GM23338 (cell line): Measurements from ENCODE around the gene MAP1B.

ENCODE experiments used
- CREB1 ChIP-seq: fragments of 250-450 bp; sonication (Bioruptor Pico); IDR thresholded peaks from 2 replicates; pipeline ENCODE4 v1.5.0; 2020; ENCODE audit warnings: low read depth, mild to moderate bottlenecking, moderate library complexity
- EZH2 ChIP-seq: fragments of 200-600 bp; sonication (generic); IDR thresholded peaks from one replicate; pipeline ENCODE4 v1.8.0; 2017; ENCODE audit warnings: antibody characterized with exemption, mild to moderate bottlenecking, low read depth; ENCODE audit not compliant: unreplicated experiment
- EZH2phosphoT487 ChIP-seq: fragments of 200-600 bp; sonication (generic); IDR thresholded peaks from one replicate; pipeline ENCODE4 v1.8.1; 2018; ENCODE audit warnings: antibody characterized with exemption; ENCODE audit not compliant: unreplicated experiment
- JUNB ChIP-seq: IDR thresholded peaks from one replicate; pipeline ENCODE4 v1.6.1; 2016; ENCODE audit warnings: antibody characterized with exemption; ENCODE audit not compliant: unreplicated experiment
- NANOG ChIP-seq: IDR thresholded peaks from 2 replicates; pipeline ENCODE4 v1.6.1; 2016; ENCODE audit warnings: antibody characterized with exemption, borderline replicate concordance
- POLR2AphosphoS5 ChIP-seq: IDR thresholded peaks from 2 replicates; pipeline ENCODE4 v1.6.1; 2016; ENCODE audit warnings: antibody characterized with exemption, low read depth
- STAT1 ChIP-seq: IDR thresholded peaks from one replicate; pipeline ENCODE4 v1.6.1; 2016; ENCODE audit warnings: antibody characterized with exemption; ENCODE audit not compliant: unreplicated experiment
- ZNF114 ChIP-seq: fragments of 250-450 bp; sonication (Bioruptor Pico); IDR thresholded peaks from 2 replicates; pipeline ENCODE4 v1.5.0; 2020; ENCODE audit warnings: mild to moderate bottlenecking, moderate library complexity
- ZNF331 ChIP-seq: fragments of 250-450 bp; sonication (Bioruptor Pico); IDR thresholded peaks from 2 replicates; pipeline ENCODE4 v1.5.0; 2020; ENCODE audit warnings: low read depth, mild to moderate bottlenecking, moderate library complexity
- TF ChIP-seq, protein P1 (sequence below), 2 experiments: fragments of 200-600 bp in 1 of 2; sonication (generic) in 1 of 2; conservative IDR thresholded peaks; 2 replicates each; pipeline versions ENCODE4 v1.5.1 to v1.6.1; 2016 to 2017; ENCODE audit warnings: antibody characterized with exemption in 2 of 2, low read depth in 2 of 2, mild to moderate bottlenecking in 2 of 2, moderate library complexity in 1 of 2
- TF ChIP-seq, protein P2 (sequence below): IDR thresholded peaks from one replicate; pipeline ENCODE4 v1.6.1; 2018; ENCODE audit warnings: antibody characterized with exemption; ENCODE audit not compliant: unreplicated experiment
- TF ChIP-seq, protein P3 (sequence below): IDR thresholded peaks from 2 replicates; pipeline ENCODE4 v1.6.1; 2016; ENCODE audit warnings: antibody characterized with exemption
- TF ChIP-seq, protein P4 (sequence below): fragments of 250-450 bp; sonication (Bioruptor Pico); IDR thresholded peaks from 2 replicates; pipeline ENCODE4 v1.5.0; 2020; ENCODE audit warnings: mild to moderate bottlenecking, moderate library complexity

DNA sequence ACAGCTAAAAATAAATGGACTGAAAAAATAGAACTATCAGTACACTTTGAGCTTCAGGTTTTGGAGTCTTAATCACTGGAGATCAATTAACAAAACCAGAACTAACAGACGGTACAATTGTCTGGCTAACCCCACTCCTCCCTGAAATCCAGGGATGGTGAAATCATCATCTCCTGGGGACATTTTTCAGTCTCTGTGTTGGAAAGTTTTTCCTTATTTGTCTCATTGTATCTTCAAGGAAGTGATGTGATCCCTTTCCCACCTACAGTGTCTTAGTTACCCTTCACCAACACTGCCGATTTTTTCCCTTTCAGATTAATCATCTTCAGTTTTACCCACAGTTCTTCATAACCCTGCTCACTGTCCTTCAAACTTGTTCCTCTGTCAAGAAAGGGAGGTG lies 81.9 kb downstream of the MAP1B start:
- TF ChIP-seq, protein P1, sequence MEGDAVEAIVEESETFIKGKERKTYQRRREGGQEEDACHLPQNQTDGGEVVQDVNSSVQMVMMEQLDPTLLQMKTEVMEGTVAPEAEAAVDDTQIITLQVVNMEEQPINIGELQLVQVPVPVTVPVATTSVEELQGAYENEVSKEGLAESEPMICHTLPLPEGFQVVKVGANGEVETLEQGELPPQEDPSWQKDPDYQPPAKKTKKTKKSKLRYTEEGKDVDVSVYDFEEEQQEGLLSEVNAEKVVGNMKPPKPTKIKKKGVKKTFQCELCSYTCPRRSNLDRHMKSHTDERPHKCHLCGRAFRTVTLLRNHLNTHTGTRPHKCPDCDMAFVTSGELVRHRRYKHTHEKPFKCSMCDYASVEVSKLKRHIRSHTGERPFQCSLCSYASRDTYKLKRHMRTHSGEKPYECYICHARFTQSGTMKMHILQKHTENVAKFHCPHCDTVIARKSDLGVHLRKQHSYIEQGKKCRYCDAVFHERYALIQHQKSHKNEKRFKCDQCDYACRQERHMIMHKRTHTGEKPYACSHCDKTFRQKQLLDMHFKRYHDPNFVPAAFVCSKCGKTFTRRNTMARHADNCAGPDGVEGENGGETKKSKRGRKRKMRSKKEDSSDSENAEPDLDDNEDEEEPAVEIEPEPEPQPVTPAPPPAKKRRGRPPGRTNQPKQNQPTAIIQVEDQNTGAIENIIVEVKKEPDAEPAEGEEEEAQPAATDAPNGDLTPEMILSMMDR (conservative IDR thresholded peaks at IDR 0.05; ENCODE audit: low read depth in 2 of 2): no peak
- TF ChIP-seq, protein P2, sequence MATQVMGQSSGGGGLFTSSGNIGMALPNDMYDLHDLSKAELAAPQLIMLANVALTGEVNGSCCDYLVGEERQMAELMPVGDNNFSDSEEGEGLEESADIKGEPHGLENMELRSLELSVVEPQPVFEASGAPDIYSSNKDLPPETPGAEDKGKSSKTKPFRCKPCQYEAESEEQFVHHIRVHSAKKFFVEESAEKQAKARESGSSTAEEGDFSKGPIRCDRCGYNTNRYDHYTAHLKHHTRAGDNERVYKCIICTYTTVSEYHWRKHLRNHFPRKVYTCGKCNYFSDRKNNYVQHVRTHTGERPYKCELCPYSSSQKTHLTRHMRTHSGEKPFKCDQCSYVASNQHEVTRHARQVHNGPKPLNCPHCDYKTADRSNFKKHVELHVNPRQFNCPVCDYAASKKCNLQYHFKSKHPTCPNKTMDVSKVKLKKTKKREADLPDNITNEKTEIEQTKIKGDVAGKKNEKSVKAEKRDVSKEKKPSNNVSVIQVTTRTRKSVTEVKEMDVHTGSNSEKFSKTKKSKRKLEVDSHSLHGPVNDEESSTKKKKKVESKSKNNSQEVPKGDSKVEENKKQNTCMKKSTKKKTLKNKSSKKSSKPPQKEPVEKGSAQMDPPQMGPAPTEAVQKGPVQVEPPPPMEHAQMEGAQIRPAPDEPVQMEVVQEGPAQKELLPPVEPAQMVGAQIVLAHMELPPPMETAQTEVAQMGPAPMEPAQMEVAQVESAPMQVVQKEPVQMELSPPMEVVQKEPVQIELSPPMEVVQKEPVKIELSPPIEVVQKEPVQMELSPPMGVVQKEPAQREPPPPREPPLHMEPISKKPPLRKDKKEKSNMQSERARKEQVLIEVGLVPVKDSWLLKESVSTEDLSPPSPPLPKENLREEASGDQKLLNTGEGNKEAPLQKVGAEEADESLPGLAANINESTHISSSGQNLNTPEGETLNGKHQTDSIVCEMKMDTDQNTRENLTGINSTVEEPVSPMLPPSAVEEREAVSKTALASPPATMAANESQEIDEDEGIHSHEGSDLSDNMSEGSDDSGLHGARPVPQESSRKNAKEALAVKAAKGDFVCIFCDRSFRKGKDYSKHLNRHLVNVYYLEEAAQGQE: no peak
- TF ChIP-seq POLR2AphosphoS5 (no peak), EZH2 (no peak), ZNF331 (CRISPR knock-in tag) (no peak), EZH2phosphoT487 (no peak), CREB1 (CRISPR knock-in tag) (no peak), JUNB (no peak), ZNF114 (CRISPR knock-in tag) (no peak), STAT1 (no peak), NANOG (no peak)
- TF ChIP-seq, protein P3, sequence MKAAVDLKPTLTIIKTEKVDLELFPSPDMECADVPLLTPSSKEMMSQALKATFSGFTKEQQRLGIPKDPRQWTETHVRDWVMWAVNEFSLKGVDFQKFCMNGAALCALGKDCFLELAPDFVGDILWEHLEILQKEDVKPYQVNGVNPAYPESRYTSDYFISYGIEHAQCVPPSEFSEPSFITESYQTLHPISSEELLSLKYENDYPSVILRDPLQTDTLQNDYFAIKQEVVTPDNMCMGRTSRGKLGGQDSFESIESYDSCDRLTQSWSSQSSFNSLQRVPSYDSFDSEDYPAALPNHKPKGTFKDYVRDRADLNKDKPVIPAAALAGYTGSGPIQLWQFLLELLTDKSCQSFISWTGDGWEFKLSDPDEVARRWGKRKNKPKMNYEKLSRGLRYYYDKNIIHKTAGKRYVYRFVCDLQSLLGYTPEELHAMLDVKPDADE: no peak
- TF ChIP-seq, protein P4, sequence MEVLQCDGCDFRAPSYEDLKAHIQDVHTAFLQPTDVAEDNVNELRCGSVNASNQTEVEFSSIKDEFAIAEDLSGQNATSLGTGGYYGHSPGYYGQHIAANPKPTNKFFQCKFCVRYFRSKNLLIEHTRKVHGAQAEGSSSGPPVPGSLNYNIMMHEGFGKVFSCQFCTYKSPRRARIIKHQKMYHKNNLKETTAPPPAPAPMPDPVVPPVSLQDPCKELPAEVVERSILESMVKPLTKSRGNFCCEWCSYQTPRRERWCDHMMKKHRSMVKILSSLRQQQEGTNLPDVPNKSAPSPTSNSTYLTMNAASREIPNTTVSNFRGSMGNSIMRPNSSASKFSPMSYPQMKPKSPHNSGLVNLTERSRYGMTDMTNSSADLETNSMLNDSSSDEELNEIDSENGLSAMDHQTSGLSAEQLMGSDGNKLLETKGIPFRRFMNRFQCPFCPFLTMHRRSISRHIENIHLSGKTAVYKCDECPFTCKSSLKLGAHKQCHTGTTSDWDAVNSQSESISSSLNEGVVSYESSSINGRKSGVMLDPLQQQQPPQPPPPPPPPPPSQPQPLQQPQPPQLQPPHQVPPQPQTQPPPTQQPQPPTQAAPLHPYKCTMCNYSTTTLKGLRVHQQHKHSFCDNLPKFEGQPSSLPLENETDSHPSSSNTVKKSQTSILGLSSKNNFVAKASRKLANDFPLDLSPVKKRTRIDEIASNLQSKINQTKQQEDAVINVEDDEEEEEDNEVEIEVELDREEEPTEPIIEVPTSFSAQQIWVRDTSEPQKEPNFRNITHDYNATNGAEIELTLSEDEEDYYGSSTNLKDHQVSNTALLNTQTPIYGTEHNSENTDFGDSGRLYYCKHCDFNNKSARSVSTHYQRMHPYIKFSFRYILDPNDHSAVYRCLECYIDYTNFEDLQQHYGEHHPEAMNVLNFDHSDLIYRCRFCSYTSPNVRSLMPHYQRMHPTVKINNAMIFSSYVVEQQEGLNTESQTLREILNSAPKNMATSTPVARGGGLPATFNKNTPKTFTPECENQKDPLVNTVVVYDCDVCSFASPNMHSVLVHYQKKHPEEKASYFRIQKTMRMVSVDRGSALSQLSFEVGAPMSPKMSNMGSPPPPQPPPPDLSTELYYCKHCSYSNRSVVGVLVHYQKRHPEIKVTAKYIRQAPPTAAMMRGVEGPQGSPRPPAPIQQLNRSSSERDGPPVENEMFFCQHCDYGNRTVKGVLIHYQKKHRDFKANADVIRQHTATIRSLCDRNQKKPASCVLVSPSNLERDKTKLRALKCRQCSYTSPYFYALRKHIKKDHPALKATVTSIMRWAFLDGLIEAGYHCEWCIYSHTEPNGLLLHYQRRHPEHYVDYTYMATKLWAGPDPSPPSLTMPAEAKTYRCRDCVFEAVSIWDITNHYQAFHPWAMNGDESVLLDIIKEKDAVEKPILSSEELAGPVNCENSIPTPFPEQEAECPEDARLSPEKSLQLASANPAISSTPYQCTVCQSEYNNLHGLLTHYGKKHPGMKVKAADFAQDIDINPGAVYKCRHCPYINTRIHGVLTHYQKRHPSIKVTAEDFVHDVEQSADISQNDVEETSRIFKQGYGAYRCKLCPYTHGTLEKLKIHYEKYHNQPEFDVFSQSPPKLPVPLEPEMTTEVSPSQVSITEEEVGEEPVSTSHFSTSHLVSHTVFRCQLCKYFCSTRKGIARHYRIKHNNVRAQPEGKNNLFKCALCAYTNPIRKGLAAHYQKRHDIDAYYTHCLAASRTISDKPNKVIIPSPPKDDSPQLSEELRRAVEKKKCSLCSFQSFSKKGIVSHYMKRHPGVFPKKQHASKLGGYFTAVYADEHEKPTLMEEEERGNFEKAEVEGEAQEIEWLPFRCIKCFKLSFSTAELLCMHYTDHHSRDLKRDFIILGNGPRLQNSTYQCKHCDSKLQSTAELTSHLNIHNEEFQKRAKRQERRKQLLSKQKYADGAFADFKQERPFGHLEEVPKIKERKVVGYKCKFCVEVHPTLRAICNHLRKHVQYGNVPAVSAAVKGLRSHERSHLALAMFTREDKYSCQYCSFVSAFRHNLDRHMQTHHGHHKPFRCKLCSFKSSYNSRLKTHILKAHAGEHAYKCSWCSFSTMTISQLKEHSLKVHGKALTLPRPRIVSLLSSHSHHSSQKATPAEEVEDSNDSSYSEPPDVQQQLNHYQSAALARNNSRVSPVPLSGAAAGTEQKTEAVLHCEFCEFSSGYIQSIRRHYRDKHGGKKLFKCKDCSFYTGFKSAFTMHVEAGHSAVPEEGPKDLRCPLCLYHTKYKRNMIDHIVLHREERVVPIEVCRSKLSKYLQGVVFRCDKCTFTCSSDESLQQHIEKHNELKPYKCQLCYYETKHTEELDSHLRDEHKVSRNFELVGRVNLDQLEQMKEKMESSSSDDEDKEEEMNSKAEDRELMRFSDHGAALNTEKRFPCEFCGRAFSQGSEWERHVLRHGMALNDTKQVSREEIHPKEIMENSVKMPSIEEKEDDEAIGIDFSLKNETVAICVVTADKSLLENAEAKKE (CRISPR knock-in tag): no peak
